ENCODE data around the gene SARM1. TPM values are rescaled to one million over a fixed set of nuclear protein-coding genes. Genes with fewer than 3 reads are reported as not detected.
A peak's percentile ranks its signal among the peaks of the same experiment; 100 is the strongest.

The SARM1 gene
- total and polyA plus RNA-seq, 8 donors: 11.7 to 19.9 (median 13.2) TPM

DNA sequence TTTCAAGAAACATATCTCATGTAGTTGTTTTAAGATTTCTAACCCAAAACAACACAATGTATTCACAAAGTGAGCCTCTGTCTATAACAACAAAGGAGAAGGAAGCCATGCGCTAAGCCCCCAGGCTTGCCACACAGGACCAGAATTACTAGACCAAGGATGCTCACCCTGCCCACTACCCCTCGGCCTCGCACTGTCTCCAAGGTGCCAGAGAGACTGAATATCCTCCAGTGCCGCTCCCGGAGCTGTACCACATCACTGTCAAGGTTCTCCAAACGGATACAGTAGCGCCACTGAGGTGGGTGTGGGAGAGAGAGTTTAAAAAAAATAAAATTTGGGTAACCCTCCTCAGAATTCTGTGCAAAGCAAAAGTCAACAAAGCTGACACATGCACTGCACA lies 21.2 kb upstream of the SARM1 start:
- peaks cover 0 to 98% of the 10 kb centered on the region in 2 donors for H3K36me3 ChIP-seq
- H3K27ac ChIP-seq: no peak overlapping the region
- no peak for TF ChIP-seq CTCF (IDR thresholded peaks at IDR 0.05)
- no peaks in the 10 kb centered on the region for H3K9me3 ChIP-seq
- DNase-seq (no peak), ATAC-seq (no peak)
- H3K4me1 ChIP-seq: peaks cover 0 to 14% of the 10 kb centered on the region in 2 donors
- no peaks in the 10 kb centered on the region for H3K27me3 ChIP-seq
- intact Hi-C loops (cut with DNase I): no loop called here
- H3K4me3 ChIP-seq: no peak overlapping the region

DNA sequence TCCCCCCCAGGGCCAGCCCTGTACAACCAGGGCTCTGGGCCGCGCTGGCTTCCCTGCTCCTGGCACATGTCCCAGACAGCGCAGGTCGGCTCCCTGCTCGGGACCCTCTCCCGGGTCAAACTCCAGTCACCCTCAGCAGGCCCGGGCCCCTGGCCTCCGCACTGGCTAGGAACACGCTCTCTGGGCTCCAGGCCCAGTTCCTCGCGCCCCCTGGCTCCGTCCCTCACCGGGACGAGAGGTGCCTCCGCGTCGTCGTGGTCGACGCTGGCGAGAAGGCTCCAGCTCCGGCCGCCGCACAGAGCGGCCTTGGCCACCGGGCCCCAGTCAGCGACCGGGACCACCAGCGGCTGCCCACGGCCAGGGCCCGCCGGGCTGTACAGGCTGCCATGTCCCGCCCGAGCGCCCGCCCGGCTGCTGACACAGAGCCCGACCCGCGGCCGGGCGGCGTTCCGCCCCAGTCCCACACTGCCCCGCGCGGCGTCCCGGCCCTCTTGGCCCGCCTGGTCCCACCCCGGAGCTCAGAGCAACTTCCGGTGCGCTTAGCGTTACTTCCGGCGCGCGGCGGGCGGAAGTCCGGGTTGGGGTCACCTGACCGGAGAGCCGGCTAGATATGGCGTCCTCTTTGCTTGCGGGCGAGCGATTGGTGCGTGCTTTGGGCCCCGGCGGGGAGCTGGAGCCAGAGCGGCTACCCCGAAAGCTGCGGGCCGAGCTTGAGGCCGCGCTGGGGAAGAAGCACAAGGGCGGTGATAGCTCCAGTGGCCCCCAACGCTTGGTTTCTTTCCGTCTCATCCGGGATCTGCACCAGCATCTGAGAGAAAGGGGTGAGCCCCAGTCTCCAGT lies 14.2 kb upstream of the SARM1 start, which contains the start of gene POLDIP2:
Gene POLDIP2 (minus strand): TSS at position 467 of the 840 bp plus-strand sequence. CDS start 79 bp downstream, at position 388.
- Histone ChIP-seq H3K4me1 (peaks cover 17 to 33% of the 10 kb centered on the region in 2 donors), H3K27ac (peak within 1 kb of the TSS; percentile 84 to 88), H3K4me3 (peak within 1 kb of the TSS; percentile 95 to 98), H3K36me3 (peaks cover 0 to 63% of the 10 kb centered on the region in 2 donors), H3K9me3 (no peaks in the 10 kb centered on the region), H3K27me3 (no peaks in the 10 kb centered on the region)
- TF ChIP-seq CTCF (IDR thresholded peaks at IDR 0.05): peak in 1 of 2 donors; percentile 29
- intact Hi-C loops (cut with DNase I): no loop called here
- peak; percentile 100 for ATAC-seq
- DNase-seq: peak; percentile 92 to 99 (median 96)

GRCh38 chr17:28357901-28358197 lies 13.6 kb upstream of the SARM1 start:
- Histone ChIP-seq H3K9me3 (no peaks in the 10 kb centered on the region), H3K27ac (peak overlapping the region; percentile 84 to 88), H3K27me3 (no peaks in the 10 kb centered on the region), H3K4me3 (peak overlapping the region; percentile 95 to 98), H3K4me1 (peaks cover 17 to 33% of the 10 kb centered on the region in 2 donors), H3K36me3 (peaks cover 0 to 63% of the 10 kb centered on the region in 2 donors)
- no peak for TF ChIP-seq CTCF (IDR thresholded peaks at IDR 0.05)
- ATAC-seq (no peak), DNase-seq (no peak)
- intact Hi-C loops (cut with DNase I): no loop called here

DNA sequence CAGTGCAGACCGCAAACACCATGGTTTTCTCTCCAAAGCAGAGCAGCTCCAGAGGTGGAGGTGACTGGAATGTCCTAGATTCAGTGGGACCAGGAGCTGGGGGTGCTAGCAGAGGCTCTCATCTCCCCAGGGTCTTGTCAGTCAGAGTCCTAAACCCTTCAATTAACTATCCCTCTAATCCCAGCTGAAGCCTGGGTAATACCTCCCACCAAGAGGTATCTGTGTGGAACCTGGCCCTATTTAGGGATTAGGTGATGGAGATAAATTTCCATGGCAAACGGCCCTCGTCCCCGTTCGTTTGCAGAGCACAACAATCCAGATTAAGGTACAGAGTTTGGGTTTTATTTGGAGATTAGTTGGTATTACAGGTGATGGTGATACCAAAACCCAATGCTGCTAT lies 8.3 kb upstream of the SARM1 start:
- DNase-seq (no peak), ATAC-seq (no peak)
- H3K4me1 ChIP-seq: peaks cover 6 to 10% of the 10 kb centered on the region in 2 donors
- H3K27ac ChIP-seq: no peak overlapping the region
- no peaks in the 10 kb centered on the region for H3K9me3 ChIP-seq
- H3K27me3 ChIP-seq: no peaks in the 10 kb centered on the region
- no peak for TF ChIP-seq CTCF (IDR thresholded peaks at IDR 0.05)
- intact Hi-C loops (cut with DNase I): no loop called here
- H3K36me3 ChIP-seq: peaks cover 0 to 66% of the 10 kb centered on the region in 2 donors
- no peak overlapping the region for H3K4me3 ChIP-seq

- no peak for TF ChIP-seq CTCF (IDR thresholded peaks at IDR 0.05)
- Histone ChIP-seq H3K4me1 (peaks cover 0 to 2% of the 10 kb centered on the region in 2 donors), H3K27me3 (no peaks in the 10 kb centered on the region), H3K36me3 (peaks cover 0 to 63% of the 10 kb centered on the region in 2 donors), H3K27ac (no peak overlapping the region), H3K9me3 (no peaks in the 10 kb centered on the region), H3K4me3 (no peak overlapping the region)
- DNase-seq (no peak), ATAC-seq (no peak)
- intact Hi-C loops (cut with DNase I): no loop called here
Measured at GRCh38 chr17:28363776-28364650, 7.5 kb upstream of the SARM1 start.

All from left lung (tissue), 10 donors.